22Rv1 (cell line): ENCODE data around the gene SPINT2.

Experiments used
- CTCF ChIP-seq: fragments of 450-650 bp; IDR thresholded peaks from 2 replicates; pipeline ENCODE4 v1.5.1; 2017; ENCODE audit warnings: mild to moderate bottlenecking
- ZFX ChIP-seq: fragments of 450-650 bp; IDR thresholded peaks from 2 replicates; pipeline ENCODE4 v1.6.1; 2017; ENCODE audit warnings: antibody characterized with exemption, borderline replicate concordance

- TF ChIP-seq CTCF, result no peak
- TF ChIP-seq ZFX, result no peak
Measured at GRCh38 chr19:38306236-38306635, 41.9 kb downstream of the SPINT2 start.
